H1 (cell line): ENCODE measurements around the gene IGLL1. TPM values are rescaled to one million over a fixed set of nuclear protein-coding genes. Genes with fewer than 3 reads are reported as not detected.

Experiments used
- CTCF ChIA-PET: fragments of 300-600 bp; sonication (Branson Sonifier 250); formaldehyde crosslinking; loops from one replicate; lab custom pipeline; 2021; ENCODE audit not compliant: partially characterized antibody; lab: Charles Lee
- POLR2A ChIA-PET: fragments of 300-600 bp; sonication (Branson Sonifier 250); formaldehyde crosslinking; loops from one replicate; lab custom pipeline; 2021; ENCODE audit warnings: inconsistent platforms; ENCODE audit not compliant: partially characterized antibody; lab: Charles Lee
- DNase-seq, 2 experiments: peaks; one replicate each; pipeline versions ENCODE4 v3.0.0 to v3.0.0-alpha.2; 2010 to 2022; ENCODE audit warnings: low spot score in 2 of 2, low read depth in 1 of 2, mixed read lengths in 1 of 2
- FAIRE-seq: peaks from 2 replicates; lab custom pipeline; 2011; peaks lifted over from hg19 to GRCh38; lab: Jason Lieb, UNC
- H2AFZ ChIP-seq: 2 replicates; pipeline ENCODE4 v1.8.1; 2012; ENCODE audit warnings: low read length, inconsistent platforms
- H2AK5ac ChIP-seq: 2 replicates; pipeline ENCODE4 v1.6.1; 2013; ENCODE audit warnings: low read depth, low read length
- H2BK120ac ChIP-seq: replicated peaks from 2 replicates; pipeline ENCODE3; 2013; ENCODE audit warnings: low read depth, low read length, inconsistent platforms
- H2BK12ac ChIP-seq: 2 replicates; pipeline ENCODE4 v1.6.1; 2013; ENCODE audit warnings: low read depth, low read length
- H2BK15ac ChIP-seq: 2 replicates; pipeline ENCODE4 v1.6.1; 2013; ENCODE audit warnings: low read length
- H2BK20ac ChIP-seq: 2 replicates; pipeline ENCODE4 v1.6.1; 2013; ENCODE audit warnings: low read length
- H2BK5ac ChIP-seq: 2 replicates; pipeline ENCODE4 v1.6.1; 2013; ENCODE audit warnings: low read depth, low read length
- H3K14ac ChIP-seq: 2 replicates; pipeline ENCODE4 v1.6.1; 2013; ENCODE audit warnings: inconsistent platforms; ENCODE audit not compliant: insufficient read length
- H3K18ac ChIP-seq: 2 replicates; pipeline ENCODE4 v1.6.1; 2013; ENCODE audit warnings: low read length; ENCODE audit errors: extremely low read depth
- H3K23ac ChIP-seq: 2 replicates; pipeline ENCODE4 v1.6.1; 2013; ENCODE audit warnings: inconsistent platforms; ENCODE audit not compliant: insufficient read length
- H3K23me2 ChIP-seq: 2 replicates; pipeline ENCODE4 v1.6.1; 2013; ENCODE audit warnings: low read depth, low read length
- H3K27ac ChIP-seq: 2 replicates; pipeline ENCODE4 v1.6.1; 2011; ENCODE audit warnings: low read depth, low read length, inconsistent platforms
- H3K27me3 ChIP-seq, 4 experiments: replicated peaks in 1 of 4; 1 replicate in 1 of 4; 2 replicates in 3 of 4; pipeline versions ENCODE4 v1.6.1 to v1.8.1; 2011 to 2013; ENCODE audit warnings: low read length in 3 of 4, mild to moderate bottlenecking in 3 of 4, inconsistent platforms in 2 of 4, mixed read lengths in 2 of 4, moderate library complexity in 1 of 4; ENCODE audit not compliant: control insufficient read depth in 3 of 4, insufficient read depth in 3 of 4; ENCODE audit errors: extremely low read depth in 1 of 4
- H3K36me3 ChIP-seq, 4 experiments: 2 replicates each; pipeline versions ENCODE4 v1.6.1 to v1.8.1; 2011 to 2013; ENCODE audit warnings: mild to moderate bottlenecking in 4 of 4, low read length in 3 of 4, moderate library complexity in 2 of 4, control low read depth in 1 of 4, inconsistent platforms in 1 of 4; ENCODE audit not compliant: insufficient read depth in 4 of 4, control insufficient read depth in 2 of 4
- H3K4ac ChIP-seq: replicated peaks from 2 replicates; pipeline ENCODE3; 2013; ENCODE audit warnings: low read length, low read depth, mixed read lengths, inconsistent platforms; ENCODE audit not compliant: insufficient read length
- H3K4me1 ChIP-seq, 4 experiments: replicated peaks in 1 of 4; 1 replicate in 1 of 4; 2 replicates in 3 of 4; pipeline versions ENCODE4 v1.6.1 to v1.8.1; 2011 to 2013; ENCODE audit warnings: low read length in 3 of 4, inconsistent platforms in 2 of 4, mixed read lengths in 1 of 4; ENCODE audit not compliant: insufficient read depth in 4 of 4, control insufficient read depth in 3 of 4
- H3K4me2 ChIP-seq, 2 experiments: 2 replicates each; pipeline versions ENCODE4 v1.6.1 to v1.8.1; 2011 to 2013; ENCODE audit warnings: low read depth in 2 of 2, low read length in 2 of 2, control low read depth in 1 of 2, inconsistent platforms in 1 of 2, mild to moderate bottlenecking in 1 of 2; ENCODE audit not compliant: insufficient read depth in 1 of 2
- H3K4me3 ChIP-seq, 4 experiments: fragments of 200-600, 300-600 bp in 1 of 4; sonication (generic), shearing (Covaris generic), sonication (Bioruptor Twin) in 1 of 4; 2 replicates each; pipeline versions ENCODE4 v1.5.1 to v1.8.1; 2011 to 2016; ENCODE audit warnings: low read length in 4 of 4, low read depth in 3 of 4, control low read depth in 2 of 4, inconsistent platforms in 2 of 4, mild to moderate bottlenecking in 2 of 4, mixed read lengths in 1 of 4, moderate library complexity in 1 of 4; ENCODE audit not compliant: insufficient read depth in 2 of 4; ENCODE audit errors: extremely low read depth in 1 of 4
- H3K56ac ChIP-seq: replicated peaks from 2 replicates; pipeline ENCODE3; 2013; ENCODE audit warnings: low read depth, mild to moderate bottlenecking, mixed read lengths, low read length, inconsistent platforms; ENCODE audit not compliant: insufficient read length
- H3K79me1 ChIP-seq: 2 replicates; pipeline ENCODE4 v1.6.1; 2013; ENCODE audit warnings: low read depth, low read length, control low read depth
- H3K79me2 ChIP-seq, 2 experiments: 2 replicates each; pipeline versions ENCODE4 v1.6.1 to v1.8.1; 2012 to 2013; ENCODE audit warnings: low read length in 2 of 2, mild to moderate bottlenecking in 2 of 2, inconsistent platforms in 1 of 2; ENCODE audit not compliant: insufficient read depth in 2 of 2, control insufficient read depth in 1 of 2
- H3K9ac ChIP-seq, 4 experiments: replicated peaks in 1 of 4; 1 replicate in 1 of 4; 2 replicates in 3 of 4; pipeline versions ENCODE4 v1.6.1 to v1.8.1; 2011 to 2013; ENCODE audit warnings: low read depth in 3 of 4, low read length in 3 of 4, control low read depth in 2 of 4, mild to moderate bottlenecking in 2 of 4, moderate library complexity in 2 of 4, inconsistent platforms in 1 of 4; ENCODE audit errors: extremely low read depth in 1 of 4
- H3K9me3 ChIP-seq, 2 experiments: 2 replicates each; pipeline versions ENCODE4 v1.6.1 to v1.8.1; 2012 to 2013; ENCODE audit warnings: mild to moderate bottlenecking in 2 of 2, moderate library complexity in 2 of 2, control low read depth in 1 of 2, inconsistent platforms in 1 of 2, low read depth in 1 of 2, low read length in 1 of 2, mixed read lengths in 1 of 2; ENCODE audit not compliant: insufficient read depth in 2 of 2
- H4K20me1 ChIP-seq, 2 experiments: replicated peaks in 1 of 2; 2 replicates each; pipeline versions ENCODE3 to v1.8.1; 2011 to 2013; ENCODE audit warnings: inconsistent platforms in 2 of 2, low read length in 2 of 2, mild to moderate bottlenecking in 1 of 2; ENCODE audit not compliant: insufficient read depth in 2 of 2, control insufficient read depth in 1 of 2
- H4K5ac ChIP-seq: 2 replicates; pipeline ENCODE4 v1.6.1; 2013; ENCODE audit warnings: low read length, low read depth, mixed read lengths, inconsistent platforms; ENCODE audit not compliant: insufficient read length
- H4K8ac ChIP-seq: 2 replicates; pipeline ENCODE4 v1.8.0; 2013; ENCODE audit warnings: mild to moderate bottlenecking, moderate library complexity, low read length, inconsistent platforms; ENCODE audit not compliant: insufficient read depth; ENCODE audit errors: extremely low read depth
- H4K91ac ChIP-seq: replicated peaks from 2 replicates; pipeline ENCODE3; 2013; ENCODE audit warnings: low read length, mixed read lengths, inconsistent platforms; ENCODE audit not compliant: insufficient read length
- TAF1 ChIP-seq: IDR thresholded peaks from 2 replicates; pipeline ENCODE4 v1.6.1; 2011; ENCODE audit warnings: mild to moderate bottlenecking, low read depth, low read length
- WGBS, 2 experiments: shearing (Covaris generic) in 1 of 2; methylation state at CpG; one replicate each; pipeline versions ENCODE4 v1.1.6 to v1.1.7; 2013 to 2015; ENCODE audit warnings: low lambda C conversion rate in 2 of 2, mixed read lengths in 2 of 2, inconsistent platforms in 1 of 2, low coverage in 1 of 2, missing lambda C conversion rate in 1 of 2; ENCODE audit not compliant: insufficient replicate concordance in 2 of 2, insufficient coverage in 1 of 2, insufficient read length in 1 of 2; ENCODE audit errors: extremely low coverage in 1 of 2, missing lambda C conversion rate in 1 of 2; 5-methylcytosine and 5-hydroxymethylcytosine counted together
- polyA plus RNA-seq, 7 experiments: library from polyadenylated mRNA; depleted of rRNA in 3 of 7; stranded (reverse) in 5 of 7; unstranded in 2 of 7; fragments of >200 nt in 5 of 7; fragments of 200-250 nt in 2 of 7; gene quantifications; 1 replicate in 5 of 7; 2 replicates in 1 of 7; 4 replicates in 1 of 7; pipeline versions ENCODE4 v1.2.1 to v1.2.3, GENCODE V29; 2011 to 2013; ENCODE audit warnings: missing spikeins in 2 of 7, mixed read lengths in 2 of 7
- total RNA-seq: library from RNA; stranded (reverse); fragmentation: NEBNext Ultra II Directional; extraction: Animal tissue kit (Norgen Biotek cat#: 25700); gene quantifications from 2 replicates; pipeline ENCODE4 v1.2.1, GENCODE V29; 2021
- TF ChIP-seq, protein P1 (sequence below): IDR thresholded peaks from 2 replicates; pipeline ENCODE4 v1.6.1; 2011; ENCODE audit warnings: low read depth, mild to moderate bottlenecking, low read length; ENCODE audit not compliant: insufficient read depth

Gene IGLL1
- total and polyA plus RNA-seq, 2 of the 8 experiments (the other 6 are each of a cell fraction or from before 2014, with no cell fraction given) = not detected

DNA sequence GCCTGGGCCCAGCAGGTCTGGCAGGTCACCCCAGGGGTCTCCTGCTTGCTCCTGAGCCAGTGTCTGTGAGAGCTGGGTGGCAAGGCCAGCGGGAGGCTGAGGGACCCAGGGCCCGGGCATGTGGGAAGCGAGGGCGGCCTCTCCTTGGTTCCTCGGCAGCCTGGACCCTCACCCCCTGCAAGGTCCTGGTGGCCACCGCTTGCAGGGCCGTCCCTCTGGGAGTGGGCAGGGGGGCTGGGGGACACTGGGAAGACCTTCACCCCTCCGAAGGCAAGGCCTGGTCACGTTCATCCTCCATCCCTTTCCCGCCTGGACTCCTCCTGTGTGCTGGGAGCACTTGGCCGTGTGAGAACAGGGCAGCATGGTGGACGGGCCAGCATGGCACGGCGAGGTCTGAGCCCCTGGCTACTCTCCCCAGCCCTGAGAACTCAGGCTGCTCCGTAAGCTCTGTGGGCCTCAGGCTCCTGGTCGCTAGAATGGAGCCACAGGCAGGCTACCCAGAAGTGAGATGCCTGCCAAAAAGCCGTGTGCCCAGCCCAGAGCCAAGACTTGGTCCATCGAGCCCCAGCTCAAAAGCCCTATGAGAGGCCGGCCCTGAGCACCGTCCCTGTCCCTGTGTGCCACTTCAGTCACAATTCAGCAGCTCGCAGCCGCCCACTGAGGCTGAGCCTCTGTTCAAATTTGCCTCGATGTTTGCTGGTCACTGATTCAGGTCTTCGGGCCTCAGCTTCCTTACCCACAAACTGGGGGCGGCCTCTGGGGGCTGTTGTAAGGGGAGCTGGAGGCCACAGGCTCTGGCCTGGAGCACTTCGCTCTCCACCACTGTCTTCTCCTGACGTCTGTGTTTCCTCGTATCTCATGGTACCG is 45.0 kb downstream of the IGLL1 start:
- Histone ChIP-seq H3K79me2 (no peaks in the 10 kb centered on the region), H3K23ac (no peak overlapping the region), H3K14ac (peak overlapping the region; percentile 69), H3K9ac (no peak overlapping the region; a peak in 1 of 7 replicates), H3K56ac (no peak overlapping the region), H3K4ac (peak overlapping the region; percentile 99), H2BK5ac (peak overlapping the region; percentile 92; the same call in 1 of the 2 replicates), H3K79me1 (no peaks in the 10 kb centered on the region), H2BK120ac (peak overlapping the region; percentile 99), H4K91ac (peak overlapping the region; percentile 96), H3K18ac (peak overlapping the region; percentile 95), H3K27me3 (peaks cover 0 to 7% (median 5%) of the 10 kb centered on the region in 4 experiments; a peak in 3 of 7 replicates), H4K8ac (peak overlapping the region; percentile 69), H3K27ac (no peak overlapping the region), H2BK12ac (peak overlapping the region; percentile 100), H2BK15ac (peak overlapping the region; percentile 75; the same call in 1 of the 2 replicates), H3K36me3 (no peaks in the 10 kb centered on the region), H3K4me1 (peaks cover 20 to 58% (median 39%) of the 10 kb centered on the region in 4 experiments), H2AK5ac (peak overlapping the region; percentile 94), H4K5ac (peak overlapping the region; percentile 44), H2BK20ac (peak overlapping the region; percentile 95), H2AFZ (no peak overlapping the region), H3K9me3 (no peaks in the 10 kb centered on the region), H3K4me3 (no peak overlapping the region), H3K4me2 (peak overlapping the region; percentile 29 to 44; a peak in 1 of 4 replicates), H4K20me1 (no peaks in the 10 kb centered on the region), H3K23me2 (peaks cover 5% of the 10 kb centered on the region)
- ChIA-PET POLR2A (interaction anchor here (2.1 kb wide), 1 partner anchor 17 kb away, joined by 6 read pairs; no protein-coding TSS in a partner anchor), CTCF (interaction anchor here (0.6 to 1.9 kb wide), 10 partner anchors 12 to 1348 kb away, joined by 3 to 4 read pairs (median 3); no protein-coding TSS in a partner anchor)
- no peak for FAIRE-seq
- DNase-seq = no peak
- whole genome bisulfite sequencing, 2 experiments = 89% methylated on average over 27 of the region's 29 CpGs; no CpG with 5 or more reads in 1 of the 2 experiments
- TF ChIP-seq TAF1 = no peak
- TF ChIP-seq, protein P1, sequence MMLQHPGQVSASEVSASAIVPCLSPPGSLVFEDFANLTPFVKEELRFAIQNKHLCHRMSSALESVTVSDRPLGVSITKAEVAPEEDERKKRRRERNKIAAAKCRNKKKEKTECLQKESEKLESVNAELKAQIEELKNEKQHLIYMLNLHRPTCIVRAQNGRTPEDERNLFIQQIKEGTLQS = no peak
